Nephron progenitor cell (in vitro differentiated cells): Measurements from ENCODE around the gene MCM10.

ENCODE experiments used
- DNase-seq: peaks from one replicate; pipeline ENCODE4 v3.0.0; 2021
- H3K27ac Mint-ChIP-seq: 2 replicates; pipeline ENCODE4 v1.8.0; 2021; ENCODE audit warnings: mild to moderate bottlenecking, moderate library complexity, mixed read lengths
- H3K27me3 Mint-ChIP-seq: 2 replicates; pipeline ENCODE4 v1.8.0; 2021; ENCODE audit warnings: mild to moderate bottlenecking, low read depth, mixed read lengths; ENCODE audit not compliant: poor library complexity
- H3K36me3 Mint-ChIP-seq: 2 replicates; pipeline ENCODE4 v1.8.0; 2021; ENCODE audit warnings: low read depth, mixed read lengths
- H3K4me1 Mint-ChIP-seq: 2 replicates; pipeline ENCODE4 v1.8.0; 2021; ENCODE audit warnings: mixed read lengths
- H3K4me3 Mint-ChIP-seq: 2 replicates; pipeline ENCODE4 v1.8.0; 2021; ENCODE audit warnings: mild to moderate bottlenecking, moderate library complexity, mixed read lengths
- H3K9me3 Mint-ChIP-seq: 2 replicates; pipeline ENCODE4 v1.8.0; 2021; ENCODE audit warnings: mild to moderate bottlenecking, moderate library complexity, mixed read lengths
- TF ChIP-seq, protein P1 (sequence below): fragments of 200-600 bp; sonication (generic); IDR thresholded peaks from 2 replicates; pipeline ENCODE4 v1.5.0; 2021; ENCODE audit warnings: antibody characterized with exemption

Gene MCM10

DNA sequence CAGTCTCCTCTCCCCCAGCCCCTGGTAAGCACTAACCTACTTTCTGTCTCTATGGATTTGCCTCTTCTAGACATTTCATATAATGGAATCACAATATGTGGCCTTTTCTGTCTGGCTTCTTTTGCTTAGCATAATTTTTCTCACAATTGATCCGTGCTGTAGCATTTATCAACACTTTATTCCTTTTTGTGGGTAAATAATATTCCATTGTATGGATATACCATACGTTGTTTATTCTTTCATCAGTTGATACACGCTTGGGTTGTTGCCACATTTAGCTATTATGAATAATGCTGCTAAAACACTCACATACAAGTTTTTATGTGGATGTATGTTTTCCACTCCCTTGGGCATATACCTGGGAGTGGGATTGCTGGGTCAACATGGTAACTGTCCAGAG is 25.8 kb downstream of the MCM10 start:
- no peak for DNase-seq
- Mint-ChIP-seq H3K4me3 (no peak overlapping the region), H3K27ac (no peak overlapping the region), H3K4me1 (no peaks in the 10 kb centered on the region), H3K9me3 (peaks cover 14% of the 10 kb centered on the region), H3K27me3 (no peaks in the 10 kb centered on the region), H3K36me3 (peaks cover 68% of the 10 kb centered on the region)
- TF ChIP-seq, protein P1, sequence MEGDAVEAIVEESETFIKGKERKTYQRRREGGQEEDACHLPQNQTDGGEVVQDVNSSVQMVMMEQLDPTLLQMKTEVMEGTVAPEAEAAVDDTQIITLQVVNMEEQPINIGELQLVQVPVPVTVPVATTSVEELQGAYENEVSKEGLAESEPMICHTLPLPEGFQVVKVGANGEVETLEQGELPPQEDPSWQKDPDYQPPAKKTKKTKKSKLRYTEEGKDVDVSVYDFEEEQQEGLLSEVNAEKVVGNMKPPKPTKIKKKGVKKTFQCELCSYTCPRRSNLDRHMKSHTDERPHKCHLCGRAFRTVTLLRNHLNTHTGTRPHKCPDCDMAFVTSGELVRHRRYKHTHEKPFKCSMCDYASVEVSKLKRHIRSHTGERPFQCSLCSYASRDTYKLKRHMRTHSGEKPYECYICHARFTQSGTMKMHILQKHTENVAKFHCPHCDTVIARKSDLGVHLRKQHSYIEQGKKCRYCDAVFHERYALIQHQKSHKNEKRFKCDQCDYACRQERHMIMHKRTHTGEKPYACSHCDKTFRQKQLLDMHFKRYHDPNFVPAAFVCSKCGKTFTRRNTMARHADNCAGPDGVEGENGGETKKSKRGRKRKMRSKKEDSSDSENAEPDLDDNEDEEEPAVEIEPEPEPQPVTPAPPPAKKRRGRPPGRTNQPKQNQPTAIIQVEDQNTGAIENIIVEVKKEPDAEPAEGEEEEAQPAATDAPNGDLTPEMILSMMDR = no peak

DNA sequence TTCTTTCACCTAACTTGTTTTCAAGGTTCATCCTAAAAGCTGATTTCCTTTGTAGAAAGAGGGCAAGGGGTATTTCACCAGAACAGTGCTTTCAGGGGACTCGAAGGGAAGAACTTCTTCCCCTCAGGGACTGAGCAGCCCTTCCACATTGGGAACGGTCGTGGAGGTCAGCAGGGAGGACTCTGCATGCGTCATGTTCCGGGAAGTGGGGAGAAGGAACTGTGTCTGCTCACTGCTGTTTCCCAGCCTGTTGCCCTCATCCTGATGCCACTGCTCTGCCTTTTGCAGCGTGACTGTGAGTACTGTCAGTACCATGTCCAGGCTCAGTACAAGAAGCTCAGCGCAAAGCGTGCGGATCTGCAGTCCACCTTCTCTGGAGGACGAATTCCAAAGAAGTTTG is 27.2 kb downstream of the MCM10 start:
- Mint-ChIP-seq H3K9me3 (peaks cover 14% of the 10 kb centered on the region), H3K4me1 (no peaks in the 10 kb centered on the region), H3K27me3 (no peaks in the 10 kb centered on the region), H3K4me3 (no peak overlapping the region), H3K27ac (peak overlapping the region; percentile 86), H3K36me3 (peaks cover 70% of the 10 kb centered on the region)
- no peak for DNase-seq
- TF ChIP-seq, protein P1 = no peak

- Mint-ChIP-seq H3K36me3 (peaks cover 62% of the 10 kb centered on the region), H3K4me3 (no peak overlapping the region), H3K4me1 (no peaks in the 10 kb centered on the region), H3K27me3 (no peaks in the 10 kb centered on the region), H3K9me3 (peaks cover 14% of the 10 kb centered on the region), H3K27ac (no peak overlapping the region)
- TF ChIP-seq, protein P1 = no peak
- DNase-seq = no peak
These were observed 28.6 kb downstream of the MCM10 start for GRCh38 chr10:13189961-13190360.

- Mint-ChIP-seq H3K36me3 (peaks cover 57% of the 10 kb centered on the region), H3K9me3 (peaks cover 14% of the 10 kb centered on the region), H3K4me1 (no peaks in the 10 kb centered on the region), H3K27ac (no peak overlapping the region), H3K4me3 (no peak overlapping the region), H3K27me3 (no peaks in the 10 kb centered on the region)
- DNase-seq = no peak
- TF ChIP-seq, protein P1 = no peak
These were observed 29.5 kb downstream of the MCM10 start for GRCh38 chr10:13190816-13191215.

- peaks cover 52% of the 10 kb centered on the region for H3K36me3 Mint-ChIP-seq
- no peak overlapping the region for H3K27ac Mint-ChIP-seq
- peaks cover 9% of the 10 kb centered on the region for H3K9me3 Mint-ChIP-seq
- H3K4me1 Mint-ChIP-seq = no peaks in the 10 kb centered on the region
- no peak for DNase-seq
- TF ChIP-seq, protein P1 = no peak
- H3K4me3 Mint-ChIP-seq = no peak overlapping the region
- H3K27me3 Mint-ChIP-seq = no peaks in the 10 kb centered on the region
These were observed 30.0 kb downstream of the MCM10 start for GRCh38 chr10:13191362-13191761.

DNA sequence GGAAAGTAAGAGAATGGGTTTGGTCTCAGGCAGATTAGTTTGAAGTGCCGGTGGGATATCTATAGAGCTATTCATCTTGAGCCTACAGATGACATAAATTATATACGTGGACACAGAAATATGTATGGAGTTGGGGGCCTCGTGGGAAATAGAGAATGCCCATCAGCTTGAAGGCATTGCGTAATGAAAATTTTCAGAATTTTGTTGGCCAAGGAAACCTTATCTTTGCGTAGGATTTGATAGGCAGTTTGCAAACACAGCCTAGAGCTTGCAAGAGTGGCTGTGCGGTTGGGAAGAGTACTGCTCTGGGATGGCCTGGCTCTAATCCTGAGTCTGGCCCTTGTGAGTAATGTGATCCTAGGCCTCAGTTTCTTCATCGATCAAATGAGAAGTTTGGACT is 32.3 kb downstream of the MCM10 start:
- H3K9me3 Mint-ChIP-seq = no peaks in the 10 kb centered on the region
- peaks cover 47% of the 10 kb centered on the region for H3K36me3 Mint-ChIP-seq
- no peaks in the 10 kb centered on the region for H3K27me3 Mint-ChIP-seq
- no peaks in the 10 kb centered on the region for H3K4me1 Mint-ChIP-seq
- H3K4me3 Mint-ChIP-seq = no peak overlapping the region
- no peak overlapping the region for H3K27ac Mint-ChIP-seq
- DNase-seq = no peak
- TF ChIP-seq, protein P1 = no peak
